LNCAP (cell line): ENCODE data around the gene PTH1R.

Experiments
- CTCF ChIP-seq: fragments of 450-650 bp; IDR thresholded peaks from 2 replicates; pipeline ENCODE4 v1.5.1; 2017; ENCODE audit warnings: mild to moderate bottlenecking

The PTH1R gene

GRCh38 chr3:46922871-46923558 lies 45.5 kb downstream of the PTH1R start:
- no peak for TF ChIP-seq CTCF

- peak; percentile 68 for TF ChIP-seq CTCF
Measured at GRCh38 chr3:46923559-46924350, 46.2 kb downstream of the PTH1R start.

- no peak for TF ChIP-seq CTCF
Measured at GRCh38 chr3:46924921-46925584, 47.5 kb downstream of the PTH1R start.

GRCh38 chr3:46925585-46925934 lies 48.0 kb downstream of the PTH1R start:
- TF ChIP-seq CTCF = no peak

- no peak for TF ChIP-seq CTCF
Measured at GRCh38 chr3:46926039-46926438, 48.5 kb downstream of the PTH1R start.

- no peak for TF ChIP-seq CTCF
Measured at GRCh38 chr3:46926447-46926846, 48.9 kb downstream of the PTH1R start.

- no peak for TF ChIP-seq CTCF
Measured at GRCh38 chr3:46926871-46927717, 49.6 kb downstream of the PTH1R start.
